GM18508 (cell line): ENCODE measurements around the gene PICK1.

Experiments used
- ATAC-seq: cut with Tn5 transposase; IDR thresholded peaks from one replicate; pipeline ENCODE4 v1.9.1; 2021; ENCODE audit warnings: moderate number of reproducible peaks; ENCODE audit not compliant: insufficient read depth, unreplicated experiment

PICK1 gene

DNA sequence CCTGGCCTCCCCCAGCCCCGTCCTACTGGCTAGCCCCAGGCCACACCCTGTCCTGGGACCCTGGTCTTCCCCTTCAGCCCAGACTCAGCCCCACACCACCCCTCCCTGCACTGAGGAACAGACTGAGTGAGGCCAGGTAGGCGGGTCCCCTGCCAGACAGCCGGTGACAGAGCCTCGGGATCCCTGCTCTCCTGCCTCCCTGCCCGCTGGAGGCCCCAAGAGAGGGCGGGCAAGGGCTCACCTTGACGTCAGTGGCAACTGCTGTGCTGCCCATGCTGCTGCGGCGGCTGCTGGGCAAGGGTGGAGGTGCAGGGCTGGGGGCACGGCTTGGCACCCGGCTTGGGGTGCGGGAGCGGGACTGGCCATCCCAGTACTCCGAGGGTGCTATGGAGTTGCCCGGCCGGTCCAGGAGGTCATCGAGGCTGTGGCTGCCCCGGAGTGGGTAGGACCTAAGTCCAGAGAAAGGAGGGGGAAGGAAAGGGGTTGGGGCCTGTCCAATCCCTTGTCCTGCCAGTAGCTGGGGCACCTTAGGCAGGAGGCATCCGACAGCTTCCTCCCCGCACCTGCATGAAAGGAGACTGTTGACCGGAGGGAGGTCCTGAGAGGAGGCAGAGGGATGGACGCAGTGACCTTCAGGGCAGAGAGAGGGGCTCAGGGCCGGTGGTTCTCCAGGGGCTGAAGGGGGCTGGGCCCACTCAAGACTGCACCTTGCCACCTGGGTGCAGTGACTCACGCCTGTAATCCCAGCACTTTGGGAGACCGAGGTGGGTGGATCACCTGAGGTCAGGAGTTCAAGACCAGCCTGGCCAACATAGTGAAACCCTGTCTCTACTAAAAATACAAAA lies 29.0 kb downstream of the PICK1 start:
- ATAC-seq, result no peak

DNA sequence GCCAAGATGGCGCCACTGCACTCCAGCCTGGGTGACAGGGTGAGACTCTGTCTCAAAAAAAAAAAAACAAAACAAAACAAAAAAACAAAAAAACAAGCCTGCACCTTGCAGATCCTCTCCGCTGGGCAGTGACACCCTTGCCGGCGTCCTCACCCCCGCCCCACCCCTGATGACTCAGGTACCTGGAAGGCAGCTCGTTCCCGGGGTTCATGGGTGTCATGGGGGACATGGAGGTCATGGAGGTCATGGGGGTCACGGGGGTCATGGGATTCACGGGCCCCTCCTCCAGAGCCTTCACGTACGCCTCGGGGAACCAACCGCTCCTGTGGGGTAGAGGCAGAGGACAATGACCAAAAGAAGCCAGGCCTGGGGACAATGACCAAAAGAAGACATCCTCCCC lies 29.7 kb downstream of the PICK1 start:
- no peak for ATAC-seq

DNA sequence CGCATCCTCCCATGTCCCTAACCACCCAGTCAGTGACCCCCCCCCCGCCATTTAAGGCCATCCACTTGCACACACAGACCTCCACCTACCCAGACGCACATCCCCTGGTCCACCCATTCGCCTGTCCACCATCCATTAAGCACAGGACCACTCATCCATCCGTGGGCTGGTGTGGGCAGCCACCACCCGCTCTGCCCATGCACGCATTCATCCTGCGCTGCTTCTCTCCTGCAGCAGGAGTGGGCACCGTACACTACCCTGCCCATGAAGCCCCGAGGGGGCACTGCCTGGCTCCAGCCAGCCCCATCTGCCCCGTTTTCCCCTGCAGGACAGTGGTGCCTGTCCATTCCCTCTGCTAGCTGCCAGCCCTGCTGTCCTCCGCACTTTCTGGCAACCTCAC lies 30.7 kb downstream of the PICK1 start:
- ATAC-seq, result no peak

DNA sequence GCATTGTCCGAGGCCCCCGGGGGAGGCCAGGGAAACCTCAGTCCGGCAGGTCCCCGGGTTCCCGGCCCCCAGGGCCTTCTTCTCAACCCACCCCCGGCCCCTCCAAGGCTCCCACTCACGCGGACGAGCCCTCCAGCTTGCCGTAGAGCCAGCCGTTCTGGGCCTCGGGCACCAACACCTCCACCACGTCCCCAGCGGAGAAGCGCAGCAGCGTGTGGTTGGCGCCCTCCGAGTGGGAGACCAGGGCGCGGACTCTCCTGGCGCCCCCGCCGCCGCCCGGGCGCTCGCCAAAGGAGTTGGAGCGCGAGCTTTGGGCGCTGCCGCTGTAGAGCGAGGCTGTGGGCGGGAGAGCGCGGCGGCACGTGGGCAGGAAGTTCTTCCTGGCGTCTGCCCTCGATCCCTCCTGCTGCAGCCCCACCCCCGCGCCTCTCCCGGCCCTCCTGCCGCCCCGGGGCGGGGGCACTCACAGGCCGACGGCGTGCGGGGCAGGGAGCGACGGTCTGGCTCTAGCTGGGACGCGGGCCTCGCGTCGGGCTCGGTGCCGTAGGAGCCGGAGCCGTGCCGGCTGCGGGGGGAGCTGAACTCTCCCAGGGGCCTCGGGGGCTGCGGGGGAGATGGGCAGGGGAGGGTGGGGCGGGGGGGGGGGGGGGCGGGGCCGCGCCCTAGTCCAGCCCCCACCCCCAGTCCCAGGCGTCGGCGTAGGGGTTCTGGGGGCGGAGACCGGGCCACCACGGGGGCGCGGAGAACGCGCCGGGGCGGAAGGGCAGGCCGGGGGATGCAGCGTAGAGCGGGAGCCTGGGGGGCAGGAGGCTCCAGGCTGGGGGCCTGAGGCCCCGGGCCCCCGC lies 31.6 kb downstream of the PICK1 start:
- ATAC-seq, result no peak

DNA sequence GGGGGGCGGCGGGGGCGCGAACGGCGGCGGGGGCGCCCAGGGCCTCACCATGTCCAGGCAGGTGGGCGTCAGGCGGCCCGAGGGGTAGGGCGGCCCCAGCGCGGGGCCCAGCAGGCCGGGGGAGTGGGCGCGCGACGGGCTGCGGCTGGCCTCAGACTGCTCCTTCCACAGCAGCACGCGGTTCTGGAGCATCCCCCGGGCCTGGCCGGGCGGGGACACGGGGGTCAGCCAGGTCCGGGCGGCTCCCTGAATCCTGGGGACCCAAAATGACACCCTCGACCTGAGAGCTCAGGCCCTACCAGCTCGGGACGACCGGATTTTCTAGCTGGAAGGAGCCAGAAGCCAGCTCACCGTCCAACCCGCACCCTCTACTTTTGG lies 32.3 kb downstream of the PICK1 start:
- ATAC-seq, result no peak

DNA sequence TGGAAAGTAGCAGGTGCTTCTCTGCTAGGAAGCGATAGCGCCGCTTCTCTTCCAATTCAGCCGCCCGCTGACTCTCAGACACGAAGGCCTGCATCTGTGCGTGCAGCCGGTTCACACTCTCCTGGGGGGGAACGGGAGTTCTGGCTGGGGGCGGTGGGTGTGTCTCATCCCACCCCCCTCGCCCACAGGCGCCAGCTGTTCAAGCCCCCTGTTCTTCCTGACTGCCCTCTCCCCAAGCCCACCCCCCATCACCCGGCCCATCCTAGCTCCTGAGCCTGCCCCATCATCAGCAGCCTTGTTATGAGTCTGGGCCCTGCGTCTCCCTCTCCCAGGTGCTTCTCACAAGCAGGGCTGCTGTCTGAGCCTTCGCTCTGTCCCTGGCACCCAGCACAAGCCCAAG lies 39.9 kb downstream of the PICK1 start:
- ATAC-seq, result no peak

DNA sequence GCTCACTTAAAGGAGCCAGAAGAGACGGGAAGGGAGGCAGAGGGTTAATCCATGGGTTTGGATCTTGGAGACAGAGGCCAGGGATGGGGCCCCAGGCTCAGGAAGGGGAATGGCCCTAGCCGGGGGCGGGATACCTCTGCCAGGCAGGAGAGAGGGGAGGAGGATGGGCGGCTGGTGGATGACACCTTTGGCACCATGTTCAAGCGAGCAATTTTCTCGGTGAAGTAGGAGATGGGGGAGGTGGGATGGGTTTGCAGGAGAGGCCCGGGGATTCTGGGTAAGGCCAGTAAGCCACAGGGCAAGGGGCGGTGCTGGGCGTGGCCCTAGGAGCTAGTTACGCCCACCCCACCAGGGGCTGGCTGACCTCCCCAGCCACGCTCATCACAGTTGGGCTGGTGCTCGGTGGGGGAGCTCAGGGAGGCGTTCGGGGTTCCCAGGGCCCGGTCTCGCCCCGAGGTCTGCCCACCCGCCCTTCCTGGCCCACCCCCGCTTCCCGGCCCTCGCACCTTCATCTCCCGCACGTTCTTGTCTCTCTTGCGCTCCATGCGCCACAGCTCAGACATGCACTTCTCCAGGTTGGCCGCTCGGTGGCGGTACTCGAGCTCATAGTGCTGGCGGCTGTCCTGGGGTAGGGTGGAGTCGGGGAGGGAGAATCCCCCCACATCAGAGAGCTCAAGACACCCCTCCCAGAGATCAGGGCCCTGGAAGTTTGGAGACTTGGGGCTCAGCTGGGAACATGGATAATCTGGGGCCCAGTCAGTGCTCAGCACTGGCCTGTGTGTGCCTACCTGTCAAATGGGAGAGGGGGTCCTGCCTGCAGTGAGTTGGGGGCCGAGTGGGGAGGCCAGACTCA lies 40.6 kb downstream of the PICK1 start:
- ATAC-seq, result no peak

DNA sequence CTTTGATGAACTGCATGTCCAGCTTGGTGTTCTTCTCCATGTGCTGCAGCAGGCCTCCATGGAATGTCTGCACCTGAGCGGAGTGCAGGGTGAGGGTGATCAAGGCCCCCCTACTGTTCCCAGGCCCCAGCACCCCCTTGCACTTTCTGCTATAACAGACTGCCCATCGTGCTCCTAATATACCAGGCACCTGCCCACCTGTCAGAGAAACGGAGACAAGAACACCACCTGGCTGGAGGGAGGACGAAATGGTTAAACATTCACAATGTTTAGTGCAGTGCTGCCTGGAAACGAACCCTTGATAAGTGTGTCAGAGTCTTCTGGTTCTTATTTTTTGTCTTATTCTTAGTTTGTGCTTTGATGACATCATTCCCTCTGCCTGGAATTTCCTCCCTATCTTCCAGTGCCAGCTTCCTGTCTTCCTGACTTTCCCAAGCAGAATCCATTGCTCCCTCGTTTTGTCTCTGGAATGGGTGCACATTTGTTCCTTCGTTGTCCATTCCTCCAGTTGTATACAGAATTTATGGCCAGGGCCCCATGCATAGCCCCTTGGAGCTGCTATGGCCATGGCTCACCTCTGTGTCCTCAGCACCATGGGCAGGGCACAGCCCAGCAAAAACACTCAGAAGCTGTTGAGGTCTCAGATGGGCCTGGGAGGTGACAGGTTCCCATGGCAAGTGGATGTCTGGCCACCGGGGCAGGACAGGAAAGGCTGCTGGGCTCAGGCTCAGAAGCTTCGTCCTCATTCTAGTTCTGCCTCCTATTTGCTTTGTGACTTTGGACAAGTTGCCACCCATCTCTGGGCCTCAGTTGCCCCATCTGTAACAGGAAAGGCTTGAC lies 41.4 kb downstream of the PICK1 start:
- no peak for ATAC-seq

DNA sequence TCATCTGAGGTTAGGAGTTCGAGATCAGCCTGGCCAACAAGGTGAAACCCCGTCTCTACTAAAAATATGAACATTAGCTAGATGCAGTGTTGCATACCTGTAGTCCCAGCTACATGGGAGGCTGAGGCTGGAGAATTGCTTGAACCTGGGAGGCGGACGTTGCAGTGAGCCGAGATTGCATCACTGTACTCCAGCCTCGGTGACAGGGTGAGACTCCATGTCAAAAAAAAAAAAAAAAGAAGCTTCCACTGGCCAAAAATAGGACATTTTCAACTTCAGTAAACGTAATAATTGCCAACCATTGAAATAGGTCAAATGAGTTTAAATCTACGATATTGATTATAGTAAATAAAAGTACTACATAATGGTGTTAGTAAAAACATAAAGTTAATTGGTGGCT lies 46.4 kb downstream of the PICK1 start:
- ATAC-seq, result no peak

DNA sequence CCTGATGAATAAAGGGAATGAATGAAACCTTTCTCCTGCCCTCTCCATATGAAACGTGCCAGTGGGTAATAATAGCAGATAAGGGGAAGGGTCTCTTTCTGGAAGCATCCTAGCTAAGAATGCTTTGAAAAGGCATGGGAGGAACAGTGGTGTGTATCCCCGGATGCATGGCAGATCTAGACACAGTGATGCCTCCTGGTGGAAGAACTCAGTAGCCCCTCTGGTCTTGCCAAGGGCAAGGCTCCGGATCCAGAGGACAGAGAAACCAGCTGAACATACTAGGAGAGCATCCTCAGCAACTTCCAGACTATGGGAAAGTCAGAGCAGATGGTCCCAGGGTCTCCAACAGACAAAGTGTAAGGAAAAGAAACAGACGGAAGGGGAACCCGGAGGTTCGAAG lies 46.9 kb downstream of the PICK1 start:
- no peak for ATAC-seq

DNA sequence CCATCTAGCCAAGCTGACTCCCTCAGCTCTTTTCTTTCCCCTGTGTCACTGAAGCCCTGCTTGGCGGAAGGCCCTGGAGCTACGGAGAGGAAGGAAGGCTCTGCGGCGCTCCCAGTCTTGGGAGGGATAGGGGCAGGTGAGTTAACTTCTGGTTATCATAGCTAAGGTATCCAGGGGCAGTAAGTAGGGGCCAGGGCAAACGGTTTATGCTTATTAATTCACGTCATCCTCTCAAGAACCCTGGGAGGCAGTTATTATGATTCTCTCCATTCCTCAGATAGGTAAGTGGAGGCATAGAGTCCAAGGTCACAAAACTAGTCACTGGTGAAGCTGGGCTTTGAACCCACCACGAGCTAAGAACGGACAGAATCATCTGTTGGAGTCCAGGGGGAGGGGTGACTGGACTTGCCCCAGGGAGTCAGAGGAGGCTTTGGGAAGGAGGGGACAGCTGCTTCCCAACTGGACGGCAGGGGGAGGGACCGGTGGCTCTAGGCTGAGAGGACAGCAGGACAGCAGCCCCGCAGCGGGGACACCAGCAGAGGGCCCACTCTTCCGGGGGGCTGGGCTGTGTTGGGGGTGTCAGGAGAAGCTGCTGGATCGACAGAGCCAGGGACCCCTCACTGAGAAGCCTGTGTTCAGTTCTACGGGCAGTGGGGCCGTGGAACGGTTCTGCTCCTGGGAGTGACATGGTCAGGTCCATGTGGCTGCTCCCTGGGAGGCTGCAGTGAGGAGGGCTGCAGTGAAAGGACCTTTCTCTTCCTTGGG lies 49.8 kb downstream of the PICK1 start:
- ATAC-seq, result no peak

DNA sequence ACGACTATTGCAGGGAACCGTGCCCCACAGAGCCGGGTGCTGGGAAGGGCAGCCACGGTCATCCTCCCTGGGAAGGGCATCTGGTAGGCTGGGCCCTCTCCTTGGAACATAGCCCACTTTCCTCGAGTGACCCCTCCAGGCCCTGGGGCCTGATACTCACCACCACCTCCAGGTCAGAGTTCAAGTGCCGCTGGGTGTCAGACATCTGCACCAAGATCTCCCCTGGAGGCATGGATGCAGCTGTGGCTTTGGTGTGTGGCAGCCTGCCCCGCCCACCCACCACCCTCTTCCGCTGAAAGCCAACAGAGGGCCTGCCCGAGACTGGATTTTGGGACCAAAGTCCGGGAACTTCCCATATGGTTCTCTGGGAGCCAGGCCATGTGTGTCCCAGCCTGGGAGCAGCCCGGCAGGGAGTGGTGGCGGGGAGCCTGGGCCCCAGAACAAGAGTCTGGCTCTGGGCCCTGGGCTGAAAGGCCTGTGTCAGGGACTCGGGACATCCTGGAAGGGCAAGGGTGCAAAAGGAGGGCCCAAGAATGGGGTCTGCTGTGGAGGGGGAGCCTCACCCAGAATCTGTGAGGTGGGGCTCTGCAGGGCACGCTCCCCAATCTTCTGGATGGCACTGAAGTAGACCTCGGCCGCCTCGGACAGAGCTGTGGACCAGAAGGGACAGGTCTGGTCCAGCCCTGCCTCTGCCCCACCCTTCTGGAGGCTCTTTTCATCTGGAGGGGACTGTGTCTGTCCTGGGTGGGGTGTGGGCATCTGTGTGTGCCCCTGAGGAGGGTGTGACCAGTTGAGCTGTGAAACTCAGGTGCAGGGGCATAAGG lies 50.7 kb downstream of the PICK1 start:
- no peak for ATAC-seq

DNA sequence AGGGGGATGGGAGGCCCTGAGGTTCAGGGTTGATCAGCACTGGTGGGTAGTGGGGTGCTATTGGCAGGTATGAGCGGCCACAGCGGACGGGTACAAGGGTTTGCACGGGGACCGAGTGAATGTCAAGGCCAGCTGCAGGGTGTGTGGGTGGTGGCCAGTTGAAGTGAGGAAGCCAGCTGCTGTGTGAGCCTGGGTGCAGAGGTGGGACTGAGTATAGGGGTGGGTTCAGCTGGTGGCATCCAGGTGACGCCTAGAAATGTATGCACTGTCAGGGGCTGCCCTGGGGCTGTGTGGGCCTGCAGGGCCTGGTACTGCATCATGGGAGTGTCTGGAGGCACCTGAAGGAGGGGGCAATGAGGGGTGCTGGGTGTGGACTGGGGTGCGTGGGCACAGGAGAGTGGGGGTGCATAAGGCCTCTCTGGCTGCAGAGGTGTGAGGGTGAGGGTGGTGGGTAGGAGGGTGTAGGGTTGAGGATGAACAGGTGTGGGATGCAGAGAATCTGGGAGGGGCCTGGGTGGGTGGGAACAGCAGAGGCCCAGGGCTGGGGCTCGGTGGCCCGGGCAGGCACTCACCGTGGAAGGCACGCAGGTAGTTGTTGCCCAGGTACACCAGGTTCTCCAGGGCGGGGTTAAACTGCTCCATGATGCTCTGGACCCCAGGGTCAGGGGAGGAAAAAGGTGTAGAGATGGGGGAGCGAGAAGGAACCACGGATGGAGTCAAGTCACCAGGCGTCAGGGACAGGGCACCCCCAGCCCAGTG lies 51.5 kb downstream of the PICK1 start:
- ATAC-seq, result no peak

DNA sequence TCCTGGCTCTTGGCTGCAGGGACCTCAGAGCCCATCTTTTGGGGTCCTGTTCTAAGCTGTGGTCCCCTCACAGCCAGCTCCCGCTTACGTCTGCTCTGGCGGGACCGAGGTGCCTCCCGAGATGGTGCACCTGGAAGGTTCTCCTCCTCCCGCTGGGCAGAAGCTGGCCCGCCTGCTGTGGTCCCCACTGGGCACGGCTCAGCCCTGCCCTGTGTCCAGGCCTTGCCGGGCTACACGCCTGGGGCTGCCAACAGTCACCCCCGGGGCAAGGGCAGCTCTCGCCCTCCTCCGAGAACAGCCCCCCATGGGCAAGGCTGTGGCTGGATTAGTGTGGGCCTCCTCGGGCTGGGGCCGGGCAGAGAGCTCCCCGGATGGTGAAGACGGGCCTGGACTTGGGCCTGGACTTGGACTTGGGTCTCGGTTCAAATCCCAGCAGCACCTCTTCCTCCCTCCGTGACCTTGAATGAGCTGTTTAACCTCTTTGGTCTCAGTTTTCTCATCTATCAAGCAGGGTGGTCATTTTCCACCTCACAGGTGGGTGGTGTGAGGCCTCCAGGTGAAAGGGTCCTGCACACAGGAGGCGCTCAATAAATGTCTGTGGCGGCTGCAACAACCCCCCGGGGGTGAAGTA lies 52.3 kb downstream of the PICK1 start:
- no peak for ATAC-seq

DNA sequence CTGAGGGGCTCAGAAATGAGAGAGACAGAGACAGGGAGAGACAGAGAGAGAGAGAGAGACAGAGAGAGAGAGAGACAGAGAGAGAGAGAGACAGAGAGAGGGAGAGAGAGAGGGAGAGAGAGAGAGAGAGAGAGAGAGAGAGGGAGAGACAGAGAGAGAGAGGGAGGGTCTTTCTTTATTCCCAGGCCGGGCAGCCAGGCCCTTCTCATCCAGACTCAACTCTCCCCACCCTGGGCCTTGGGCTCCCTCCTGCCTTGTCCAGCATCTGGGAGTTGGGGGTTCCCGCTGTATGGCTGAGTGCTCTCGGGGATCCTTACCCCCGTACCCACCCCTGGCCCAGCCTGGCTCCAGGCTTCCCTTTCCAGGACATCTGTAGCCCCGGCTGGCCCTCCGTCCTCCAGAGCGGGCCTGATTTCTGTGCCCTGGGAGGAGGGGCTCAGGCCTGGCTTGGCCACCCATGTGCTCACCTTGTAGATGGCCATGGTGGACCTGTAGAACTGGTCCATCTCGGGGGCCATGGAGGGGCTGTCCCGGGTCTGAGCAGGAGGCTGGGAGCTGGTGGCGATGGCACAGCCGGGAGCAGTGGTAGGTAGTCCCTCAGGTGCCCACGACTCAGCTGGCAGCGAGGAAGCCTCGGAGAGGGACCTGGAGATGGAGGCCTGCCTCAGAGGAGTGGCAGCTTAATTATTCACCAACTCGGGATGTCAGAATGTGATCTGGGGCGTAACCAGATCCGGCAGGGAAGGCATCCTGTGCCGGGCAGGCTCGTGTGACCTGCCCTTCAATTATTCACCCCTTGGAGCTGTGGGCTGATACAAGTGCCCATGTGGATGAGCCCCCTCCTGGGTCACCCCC lies 53.0 kb downstream of the PICK1 start, which contains the start of gene BAIAP2L2:
TSS of gene BAIAP2L2 (minus strand) at position 677 of the 855 bp plus-strand sequence. CDS start at position 518, 159 bp downstream.
- ATAC-seq, result no peak
